Astrocyte (in vitro differentiated cells and primary cell): ENCODE results near the gene ZNF333.

Experiments
- EZH2 ChIP-seq: IDR thresholded peaks from 2 replicates; pipeline ENCODE4 v1.6.1; 2012; ENCODE audit warnings: mild to moderate bottlenecking, low read length, inconsistent platforms; ENCODE audit not compliant: insufficient read depth
- TF ChIP-seq, protein P1 (sequence below): IDR thresholded peaks from 2 replicates; pipeline ENCODE4 v1.5.1; 2011; ENCODE audit warnings: low read depth, mild to moderate bottlenecking, inconsistent platforms, low read length, moderate library complexity; ENCODE audit not compliant: insufficient read depth

GRCh38 chr19:14770944-14771839, 81.3 kb downstream of the ZNF333 start:
- TF ChIP-seq, protein P1, sequence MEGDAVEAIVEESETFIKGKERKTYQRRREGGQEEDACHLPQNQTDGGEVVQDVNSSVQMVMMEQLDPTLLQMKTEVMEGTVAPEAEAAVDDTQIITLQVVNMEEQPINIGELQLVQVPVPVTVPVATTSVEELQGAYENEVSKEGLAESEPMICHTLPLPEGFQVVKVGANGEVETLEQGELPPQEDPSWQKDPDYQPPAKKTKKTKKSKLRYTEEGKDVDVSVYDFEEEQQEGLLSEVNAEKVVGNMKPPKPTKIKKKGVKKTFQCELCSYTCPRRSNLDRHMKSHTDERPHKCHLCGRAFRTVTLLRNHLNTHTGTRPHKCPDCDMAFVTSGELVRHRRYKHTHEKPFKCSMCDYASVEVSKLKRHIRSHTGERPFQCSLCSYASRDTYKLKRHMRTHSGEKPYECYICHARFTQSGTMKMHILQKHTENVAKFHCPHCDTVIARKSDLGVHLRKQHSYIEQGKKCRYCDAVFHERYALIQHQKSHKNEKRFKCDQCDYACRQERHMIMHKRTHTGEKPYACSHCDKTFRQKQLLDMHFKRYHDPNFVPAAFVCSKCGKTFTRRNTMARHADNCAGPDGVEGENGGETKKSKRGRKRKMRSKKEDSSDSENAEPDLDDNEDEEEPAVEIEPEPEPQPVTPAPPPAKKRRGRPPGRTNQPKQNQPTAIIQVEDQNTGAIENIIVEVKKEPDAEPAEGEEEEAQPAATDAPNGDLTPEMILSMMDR = no peak
- TF ChIP-seq EZH2 = no peak
